Fibroblast of pulmonary artery (primary cell): ENCODE data around the gene CARD10.

Source experiments
- DNase-seq: peaks from one replicate; pipeline ENCODE4 v3.0.0-alpha.2; 2010; ENCODE audit warnings: low read depth
- H3K4me3 ChIP-seq: replicated peaks from 2 replicates; pipeline ENCODE4 v1.5.1; 2011; ENCODE audit warnings: low read depth, mild to moderate bottlenecking, control low read depth, low read length, moderate library complexity
- TF ChIP-seq, protein P1 (sequence below): IDR thresholded peaks from 2 replicates; pipeline ENCODE4 v1.5.1; 2011; ENCODE audit warnings: mild to moderate bottlenecking, control low read depth, low read length, inconsistent platforms; ENCODE audit errors: missing control alignments

Gene CARD10

DNA sequence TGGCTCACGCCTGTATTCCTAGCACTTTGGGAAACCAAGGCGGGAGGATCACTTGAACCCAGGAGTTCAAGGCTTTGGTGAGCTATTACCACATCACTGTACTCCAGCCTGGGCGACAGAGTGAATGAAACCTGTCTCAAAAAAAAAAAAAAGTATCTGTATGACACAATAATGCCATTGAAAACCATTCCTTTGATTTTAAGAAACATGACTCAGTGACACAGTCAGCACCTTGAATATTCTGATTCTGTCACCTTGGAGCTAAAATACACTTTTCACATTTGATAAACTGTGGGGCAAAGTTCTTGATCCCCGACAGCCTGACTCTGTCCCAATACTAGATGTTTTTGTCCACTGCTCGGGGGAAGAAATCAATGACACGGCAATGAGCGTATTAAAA, 75.2 kb downstream of the CARD10 start:
- DNase-seq: no peak
- TF ChIP-seq, protein P1, sequence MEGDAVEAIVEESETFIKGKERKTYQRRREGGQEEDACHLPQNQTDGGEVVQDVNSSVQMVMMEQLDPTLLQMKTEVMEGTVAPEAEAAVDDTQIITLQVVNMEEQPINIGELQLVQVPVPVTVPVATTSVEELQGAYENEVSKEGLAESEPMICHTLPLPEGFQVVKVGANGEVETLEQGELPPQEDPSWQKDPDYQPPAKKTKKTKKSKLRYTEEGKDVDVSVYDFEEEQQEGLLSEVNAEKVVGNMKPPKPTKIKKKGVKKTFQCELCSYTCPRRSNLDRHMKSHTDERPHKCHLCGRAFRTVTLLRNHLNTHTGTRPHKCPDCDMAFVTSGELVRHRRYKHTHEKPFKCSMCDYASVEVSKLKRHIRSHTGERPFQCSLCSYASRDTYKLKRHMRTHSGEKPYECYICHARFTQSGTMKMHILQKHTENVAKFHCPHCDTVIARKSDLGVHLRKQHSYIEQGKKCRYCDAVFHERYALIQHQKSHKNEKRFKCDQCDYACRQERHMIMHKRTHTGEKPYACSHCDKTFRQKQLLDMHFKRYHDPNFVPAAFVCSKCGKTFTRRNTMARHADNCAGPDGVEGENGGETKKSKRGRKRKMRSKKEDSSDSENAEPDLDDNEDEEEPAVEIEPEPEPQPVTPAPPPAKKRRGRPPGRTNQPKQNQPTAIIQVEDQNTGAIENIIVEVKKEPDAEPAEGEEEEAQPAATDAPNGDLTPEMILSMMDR: no peak
- H3K4me3 ChIP-seq: no peak overlapping the region

DNA sequence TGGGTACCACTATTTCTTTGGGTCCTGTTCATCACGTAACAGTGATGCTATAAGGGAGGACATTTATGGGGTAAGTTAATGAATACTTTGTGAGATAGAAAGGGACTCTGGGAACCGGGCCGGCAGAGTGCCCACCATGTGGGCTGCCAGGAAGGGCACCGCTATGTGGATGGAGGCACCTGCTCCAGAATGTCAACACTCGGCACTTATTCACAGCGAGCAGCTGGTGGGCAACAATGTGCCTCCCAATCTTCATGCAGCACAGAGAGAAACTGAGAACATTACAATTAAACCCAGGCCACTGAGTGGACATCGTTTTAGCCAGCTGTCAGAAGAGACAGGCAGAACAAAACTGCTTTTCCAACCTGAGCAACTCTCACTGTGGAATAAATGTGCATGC, 76.1 kb downstream of the CARD10 start:
- TF ChIP-seq, protein P1: no peak
- DNase-seq: no peak
- no peak overlapping the region for H3K4me3 ChIP-seq

DNA sequence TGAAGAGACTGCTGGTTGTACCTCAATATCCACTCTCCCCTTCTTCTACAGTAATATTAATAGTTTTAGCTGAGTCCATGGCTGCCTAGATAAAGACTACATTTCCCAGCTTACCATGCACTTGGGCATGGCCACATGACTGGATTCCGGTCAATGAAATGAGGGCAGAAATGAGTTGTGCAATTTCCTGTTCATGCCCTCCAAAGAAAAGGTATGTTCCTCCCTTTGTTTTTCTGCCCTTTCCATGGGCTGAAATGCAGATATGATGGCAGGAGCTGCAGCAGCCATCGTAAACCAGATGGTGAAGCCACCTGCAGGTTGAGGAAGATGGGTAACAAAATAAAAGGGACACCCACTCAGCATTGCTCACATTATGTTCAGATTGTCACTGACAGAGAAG, 76.7 kb downstream of the CARD10 start:
- peak; percentile 61 for DNase-seq
- TF ChIP-seq, protein P1: no peak
- H3K4me3 ChIP-seq: no peak overlapping the region

DNA sequence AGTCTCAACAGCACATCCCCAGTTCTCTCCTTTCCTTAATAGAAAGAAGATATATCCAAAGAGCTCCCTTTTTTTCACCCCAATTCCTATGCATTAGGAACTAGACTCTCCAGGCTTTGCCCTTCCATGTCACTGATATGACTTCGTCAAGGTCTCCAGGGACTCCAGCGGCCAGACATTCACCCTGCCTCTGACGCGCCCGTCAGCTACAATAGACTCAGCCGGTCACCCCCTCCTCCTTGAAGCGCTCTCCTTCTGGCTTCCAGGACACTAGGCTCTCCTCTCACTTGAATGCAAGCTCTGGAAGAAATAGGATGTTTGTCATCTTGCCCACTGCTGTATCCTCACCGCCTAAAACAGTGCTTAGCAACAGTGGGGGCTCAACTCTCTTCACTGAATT, 77.1 kb downstream of the CARD10 start:
- DNase-seq: no peak
- no peak overlapping the region for H3K4me3 ChIP-seq
- TF ChIP-seq, protein P1: no peak

DNA sequence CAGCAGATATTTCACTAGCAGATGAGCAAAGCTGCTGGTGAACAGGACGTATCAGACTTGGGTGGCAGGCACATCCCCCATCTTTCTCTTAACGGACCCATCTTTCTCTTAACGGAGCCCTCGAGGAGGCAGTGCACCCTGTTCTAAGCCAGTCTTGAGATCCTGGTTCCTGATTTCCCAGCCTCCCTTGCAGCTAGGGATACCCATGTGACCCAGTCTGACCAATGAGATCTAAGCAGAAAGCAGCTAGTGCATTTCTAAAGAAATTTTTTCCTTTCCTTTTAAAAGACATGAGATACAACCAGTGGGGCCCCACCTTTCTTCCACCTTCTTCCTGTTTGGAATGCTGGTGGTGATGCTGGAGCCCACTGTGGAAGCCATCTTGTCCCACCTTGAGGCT, 78.3 kb downstream of the CARD10 start:
- no peak for DNase-seq
- TF ChIP-seq, protein P1: no peak
- no peak overlapping the region for H3K4me3 ChIP-seq
